IMR-90 (cell line): ENCODE data around the gene SAPCD1. TPM values are rescaled to one million over a fixed set of nuclear protein-coding genes. Genes with fewer than 3 reads are reported as not detected.

Source experiments
- ATAC-seq: fragments of 200-7000 bp; cut with Tn5 transposase; 2 replicates; pipeline ENCODE4 v1.9.1; 2020; ENCODE audit warnings: low read depth, mild to moderate bottlenecking, moderate library complexity
- BruUV-seq: library from RNA; stranded (reverse); fragments of 400-500 nt; replicated peaks from 2 replicates; lab custom pipeline; 2021; lab: Mats Ljungman, UMichigan
- CTCF ChIA-PET: fragments of 300-600 bp; formaldehyde crosslinking; extraction: SDS; loops from one replicate; lab custom pipeline; 2021; ENCODE audit warnings: antibody characterized with exemption; lab: Yijun Ruan, JAX
- POLR2A ChIA-PET: fragments of 300-600 bp; sonication (Branson Sonifier 250); formaldehyde crosslinking; loops from one replicate; lab custom pipeline; 2022; ENCODE audit warnings: antibody characterized with exemption; ENCODE audit not compliant: unreplicated experiment; lab: Charles Lee
- DNase-seq: peaks from one replicate; pipeline ENCODE4 v3.0.0; 2013
- H2AFZ ChIP-seq: replicated peaks from 2 replicates; pipeline ENCODE3; 2013; ENCODE audit warnings: low read length, mild to moderate bottlenecking; ENCODE audit not compliant: poor library complexity
- H2AK5ac ChIP-seq: 2 replicates; pipeline ENCODE4 v1.6.1; 2013; ENCODE audit warnings: low read depth, low read length, inconsistent platforms
- H2AK9ac ChIP-seq: replicated peaks from 2 replicates; pipeline ENCODE3; 2013; ENCODE audit warnings: mild to moderate bottlenecking, low read depth, low read length, moderate library complexity; ENCODE audit not compliant: poor library complexity
- H2BK120ac ChIP-seq: 2 replicates; pipeline ENCODE4 v1.6.1; 2013; ENCODE audit warnings: low read depth, low read length, inconsistent platforms
- H2BK15ac ChIP-seq: 3 replicates; pipeline ENCODE4 v1.6.1; 2013; ENCODE audit warnings: low read depth, low read length, inconsistent platforms
- H2BK20ac ChIP-seq: 2 replicates; pipeline ENCODE4 v1.6.1; 2013; ENCODE audit warnings: low read depth, mild to moderate bottlenecking, inconsistent platforms, low read length, moderate library complexity
- H2BK5ac ChIP-seq: 2 replicates; pipeline ENCODE4 v1.6.1; 2013; ENCODE audit warnings: mild to moderate bottlenecking, low read depth, low read length, inconsistent platforms; ENCODE audit not compliant: poor library complexity, severe bottlenecking
- H3K14ac ChIP-seq: replicated peaks from 2 replicates; pipeline ENCODE4 v1.6.1; 2013; ENCODE audit warnings: low read depth, low read length, inconsistent platforms
- H3K18ac ChIP-seq: 2 replicates; pipeline ENCODE4 v1.6.1; 2013; ENCODE audit warnings: low read depth, low read length, control low read depth
- H3K23ac ChIP-seq: 2 replicates; pipeline ENCODE4 v1.6.1; 2013; ENCODE audit warnings: low read depth, low read length, inconsistent platforms
- H3K27ac ChIP-seq: 2 replicates; pipeline ENCODE4 v1.5.1; 2013; ENCODE audit warnings: mild to moderate bottlenecking, control low read depth, low read length; ENCODE audit not compliant: insufficient read depth
- H3K27me3 ChIP-seq: 2 replicates; pipeline ENCODE4 v1.6.1; 2013; ENCODE audit warnings: low read length; ENCODE audit not compliant: control insufficient read depth, insufficient read depth
- H3K36me3 ChIP-seq: 2 replicates; pipeline ENCODE4 v1.6.1; 2013; ENCODE audit warnings: low read length, mixed read lengths; ENCODE audit not compliant: control insufficient read depth, insufficient read depth
- H3K4ac ChIP-seq: 2 replicates; pipeline ENCODE4 v1.6.1; 2013; ENCODE audit warnings: low read depth, low read length, inconsistent platforms
- H3K4me1 ChIP-seq: 2 replicates; pipeline ENCODE4 v1.6.1; 2013; ENCODE audit warnings: low read length, mixed read lengths; ENCODE audit not compliant: control insufficient read depth, insufficient read depth
- H3K4me2 ChIP-seq: 2 replicates; pipeline ENCODE4 v1.6.1; 2013; ENCODE audit warnings: low read depth, mild to moderate bottlenecking, control low read depth, low read length, moderate library complexity
- H3K4me3 ChIP-seq: 2 replicates; pipeline ENCODE4 v1.5.1; 2013; ENCODE audit warnings: low read depth, mild to moderate bottlenecking, control low read depth, low read length, moderate library complexity; ENCODE audit not compliant: insufficient read depth
- H3K56ac ChIP-seq: 2 replicates; pipeline ENCODE4 v1.6.1; 2013; ENCODE audit warnings: low read length, inconsistent platforms; ENCODE audit not compliant: insufficient read depth; ENCODE audit errors: extremely low read depth
- H3K79me1 ChIP-seq, 2 experiments: 2 replicates each; pipeline ENCODE4 v1.6.1; 2013; ENCODE audit warnings: low read length in 2 of 2, inconsistent platforms in 1 of 2, low read depth in 1 of 2
- H3K9ac ChIP-seq: 2 replicates; pipeline ENCODE4 v1.6.1; 2013; ENCODE audit warnings: low read depth, low read length, control low read depth
- H3K9me1 ChIP-seq: 2 replicates; pipeline ENCODE4 v1.6.1; 2013; ENCODE audit warnings: low read length, inconsistent platforms; ENCODE audit not compliant: insufficient read depth
- H3K9me3 ChIP-seq: 2 replicates; pipeline ENCODE4 v1.6.1; 2013; ENCODE audit warnings: low read length; ENCODE audit not compliant: control insufficient read depth, insufficient read depth
- H4K20me1 ChIP-seq: 2 replicates; pipeline ENCODE4 v1.6.1; 2013; ENCODE audit warnings: low read length, inconsistent platforms; ENCODE audit not compliant: insufficient read depth
- H4K5ac ChIP-seq: 2 replicates; pipeline ENCODE4 v1.6.1; 2013; ENCODE audit warnings: mild to moderate bottlenecking, low read depth, low read length, control low read depth
- H4K8ac ChIP-seq, 2 experiments: 2 replicates each; pipeline ENCODE4 v1.6.1; 2013; ENCODE audit warnings: low read depth in 2 of 2, low read length in 2 of 2, control low read depth in 1 of 2, inconsistent platforms in 1 of 2
- H4K91ac ChIP-seq: 2 replicates; pipeline ENCODE4 v1.6.1; 2013; ENCODE audit warnings: low read depth, low read length, inconsistent platforms; ENCODE audit not compliant: insufficient read depth
- BHLHE40 ChIP-seq: fragments of 150-350 bp; IDR thresholded peaks from 2 replicates; pipeline ENCODE4 v1.6.1; 2016; ENCODE audit warnings: mild to moderate bottlenecking, low read depth, low read length
- WGBS, 2 experiments: methylation state at CpG; one replicate each; pipeline versions ENCODE4 v1.1.5 to v1.1.7; 2013; ENCODE audit warnings: missing lambda C conversion rate in 2 of 2; ENCODE audit not compliant: insufficient read length in 1 of 2; ENCODE audit errors: extremely low coverage in 2 of 2; 5-methylcytosine and 5-hydroxymethylcytosine counted together
- dilution Hi-C: fragments of 300-500 bp; cut with HindIII; formaldehyde crosslinking; loops from one replicate; pipeline ENCODE4 v1.14.3; 2018; ENCODE audit warnings: low sequenced_read_pairs; ENCODE audit not compliant: unreplicated experiment
- in situ Hi-C: fragments of 300-500 bp; cut with MboI; formaldehyde crosslinking; loops from 3 replicates; pipeline ENCODE4 v1.14.3; 2019; ENCODE audit warnings: low sequenced_read_pairs, inconsistent platforms, mixed read lengths
- intact Hi-C: fragments of 100-400 bp; cut with micrococcal nuclease; formaldehyde crosslinking; loops from 2 replicates; pipeline ENCODE4 v1.10.0; 2022
- polyA plus RNA-seq, 3 experiments: library from polyadenylated mRNA; depleted of rRNA; stranded (reverse); fragments of >200 nt; gene quantifications; 2 replicates each; pipeline ENCODE4 v1.2.3, GENCODE V29; 2012; ENCODE audit warnings: low replicate concordance in 1 of 3
- total RNA-seq: library from RNA; depleted of rRNA; stranded (reverse); fragments of >200 nt; gene quantifications from 2 replicates; pipeline ENCODE4 v1.2.3, GENCODE V29; 2012
- TF ChIP-seq, protein P1 (sequence below): fragments of 150-350 bp; IDR thresholded peaks from 2 replicates; pipeline ENCODE4 v1.6.1; 2017; ENCODE audit warnings: mild to moderate bottlenecking, antibody characterized with exemption, low read length, low read depth

SAPCD1 gene
- total and polyA plus RNA-seq, 2 of the 4 experiments (the other 2 are of a cell fraction) = 2.3 TPM; not detected in 1

DNA sequence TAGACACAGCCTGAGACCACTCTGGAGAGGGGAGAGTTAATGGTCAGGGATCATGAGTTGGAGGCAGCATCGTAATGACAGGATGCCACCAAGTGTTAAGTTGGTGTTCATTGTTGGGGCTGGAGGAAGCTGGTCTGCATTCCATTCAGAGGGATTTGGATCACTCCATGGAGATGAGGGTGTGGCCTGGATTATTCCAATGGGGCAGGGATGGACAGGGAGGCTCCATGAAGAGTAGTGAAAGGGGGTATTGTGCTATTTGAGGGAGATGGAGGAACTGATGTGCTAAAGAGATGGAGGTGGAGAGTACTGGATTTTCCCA is 1.1 kb downstream of the SAPCD1 start:
- Histone ChIP-seq H3K4me2 (no peak overlapping the region), H2BK20ac (no peak overlapping the region), H3K79me1 (no peaks in the 10 kb centered on the region), H4K8ac (peak overlapping the region in 1 of 2 experiments; percentile 65; a peak in 1 of 4 replicates), H3K4me1 (peaks cover 4% of the 10 kb centered on the region), H2BK120ac (0 out of 2 replicates have a peak overlapping the region, but pooled peaks have one; percentile 14), H2BK15ac (no peak overlapping the region), H3K9ac (no peak overlapping the region), H2AFZ (peak overlapping the region; percentile 64), H3K56ac (no peak overlapping the region; the same call in 1 of the 2 replicates), H3K23ac (no peak overlapping the region), H3K4ac (peak overlapping the region; percentile 66), H2AK9ac (peak overlapping the region; percentile 71), H2AK5ac (peak overlapping the region; percentile 65), H4K91ac (no peak overlapping the region; the same call in 1 of the 2 replicates), H3K9me1 (peaks cover 10% of the 10 kb centered on the region), H2BK5ac (peak overlapping the region; percentile 5), H3K9me3 (no peaks in the 10 kb centered on the region), H3K18ac (no peak overlapping the region), H3K14ac (peak overlapping the region; percentile 74), H3K36me3 (peaks cover 5% of the 10 kb centered on the region; the same call in 1 of the 2 replicates), H3K4me3 (no peak overlapping the region), H3K27me3 (no peaks in the 10 kb centered on the region), H4K20me1 (no peaks in the 10 kb centered on the region), H3K27ac (no peak overlapping the region), H4K5ac (no peak overlapping the region)
- ATAC-seq (peak; percentile 88), DNase-seq (peak; percentile 21)
- in situ Hi-C loops (no loop called here), dilution Hi-C loops (no loop called here), intact Hi-C loops (no loop called here)
- WGBS, 2 experiments = 0% methylated on average over 1 of the region's 1 CpG; no CpG with 5 or more reads in 1 of the 2 experiments
- CTCF ChIA-PET = interaction anchor here (0.6 kb wide), 1 partner anchor 28 kb away, joined by 3 read pairs; no protein-coding TSS in a partner anchor
- no TSS peak for BruUV-seq
- TF ChIP-seq, protein P1, sequence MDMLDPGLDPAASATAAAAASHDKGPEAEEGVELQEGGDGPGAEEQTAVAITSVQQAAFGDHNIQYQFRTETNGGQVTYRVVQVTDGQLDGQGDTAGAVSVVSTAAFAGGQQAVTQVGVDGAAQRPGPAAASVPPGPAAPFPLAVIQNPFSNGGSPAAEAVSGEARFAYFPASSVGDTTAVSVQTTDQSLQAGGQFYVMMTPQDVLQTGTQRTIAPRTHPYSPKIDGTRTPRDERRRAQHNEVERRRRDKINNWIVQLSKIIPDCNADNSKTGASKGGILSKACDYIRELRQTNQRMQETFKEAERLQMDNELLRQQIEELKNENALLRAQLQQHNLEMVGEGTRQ = no peak
- TF ChIP-seq BHLHE40 = peak; percentile 70; the same call in 1 of the 2 replicates
- POLR2A ChIA-PET = no interaction called here
